AG10803 (cell line): Measurements from ENCODE around the gene AUH.
A peak's percentile ranks its signal among the peaks of the same experiment; 100 is the strongest.

Experiments used
- DNase-seq: peaks from one replicate; pipeline ENCODE4 v3.0.0; 2010; ENCODE audit warnings: low read depth
- H3K4me3 ChIP-seq: 2 replicates; pipeline ENCODE4 v1.5.1; 2011; ENCODE audit warnings: mild to moderate bottlenecking, low read length, control low read depth
- TF ChIP-seq, protein P1 (sequence below): conservative IDR thresholded peaks from 2 replicates; pipeline ENCODE4 v1.5.1; 2011; ENCODE audit warnings: mild to moderate bottlenecking, low read length, control low read depth, inconsistent platforms

AUH gene

DNA sequence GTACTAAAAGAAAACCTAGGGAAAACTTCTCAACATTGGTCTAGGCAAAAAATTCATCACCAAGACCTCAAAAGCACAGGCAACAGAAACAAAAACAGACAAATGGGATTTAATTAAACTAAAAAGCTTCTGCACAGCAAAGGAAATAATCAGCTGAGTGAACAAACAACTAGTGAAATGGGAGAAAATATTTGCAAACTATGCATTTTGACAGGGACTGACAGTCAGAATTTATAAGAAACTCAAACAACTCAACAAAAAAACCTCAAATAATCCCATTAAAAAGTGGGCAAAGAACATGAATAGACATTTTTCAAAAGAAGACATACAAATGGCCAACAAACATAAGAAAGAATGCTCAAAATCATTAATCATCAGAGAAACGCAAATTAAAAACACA, 189.4 kb downstream of the AUH start:
- H3K4me3 ChIP-seq = no peak overlapping the region
- TF ChIP-seq, protein P1, sequence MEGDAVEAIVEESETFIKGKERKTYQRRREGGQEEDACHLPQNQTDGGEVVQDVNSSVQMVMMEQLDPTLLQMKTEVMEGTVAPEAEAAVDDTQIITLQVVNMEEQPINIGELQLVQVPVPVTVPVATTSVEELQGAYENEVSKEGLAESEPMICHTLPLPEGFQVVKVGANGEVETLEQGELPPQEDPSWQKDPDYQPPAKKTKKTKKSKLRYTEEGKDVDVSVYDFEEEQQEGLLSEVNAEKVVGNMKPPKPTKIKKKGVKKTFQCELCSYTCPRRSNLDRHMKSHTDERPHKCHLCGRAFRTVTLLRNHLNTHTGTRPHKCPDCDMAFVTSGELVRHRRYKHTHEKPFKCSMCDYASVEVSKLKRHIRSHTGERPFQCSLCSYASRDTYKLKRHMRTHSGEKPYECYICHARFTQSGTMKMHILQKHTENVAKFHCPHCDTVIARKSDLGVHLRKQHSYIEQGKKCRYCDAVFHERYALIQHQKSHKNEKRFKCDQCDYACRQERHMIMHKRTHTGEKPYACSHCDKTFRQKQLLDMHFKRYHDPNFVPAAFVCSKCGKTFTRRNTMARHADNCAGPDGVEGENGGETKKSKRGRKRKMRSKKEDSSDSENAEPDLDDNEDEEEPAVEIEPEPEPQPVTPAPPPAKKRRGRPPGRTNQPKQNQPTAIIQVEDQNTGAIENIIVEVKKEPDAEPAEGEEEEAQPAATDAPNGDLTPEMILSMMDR = no peak
- DNase-seq = no peak

DNA sequence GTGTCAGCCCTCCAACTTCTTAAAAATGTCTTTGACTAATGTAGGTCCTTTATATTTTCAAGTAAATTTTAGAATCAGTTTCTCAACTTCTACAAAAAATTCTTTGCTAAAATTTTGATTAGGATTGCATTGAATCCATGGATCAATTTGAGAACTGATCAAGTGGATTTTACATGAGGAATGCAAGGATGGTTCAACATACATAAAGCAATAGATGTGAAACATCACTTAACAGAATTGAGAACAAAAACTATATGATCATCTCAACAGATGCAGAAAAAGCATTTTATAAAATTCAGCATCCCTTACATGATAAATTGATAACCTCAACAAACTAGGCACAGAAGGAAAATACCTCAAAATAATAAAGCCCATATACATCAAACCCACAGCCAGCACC, 190.8 kb downstream of the AUH start:
- no peak for DNase-seq
- H3K4me3 ChIP-seq = no peak overlapping the region
- TF ChIP-seq, protein P1 = no peak

DNA sequence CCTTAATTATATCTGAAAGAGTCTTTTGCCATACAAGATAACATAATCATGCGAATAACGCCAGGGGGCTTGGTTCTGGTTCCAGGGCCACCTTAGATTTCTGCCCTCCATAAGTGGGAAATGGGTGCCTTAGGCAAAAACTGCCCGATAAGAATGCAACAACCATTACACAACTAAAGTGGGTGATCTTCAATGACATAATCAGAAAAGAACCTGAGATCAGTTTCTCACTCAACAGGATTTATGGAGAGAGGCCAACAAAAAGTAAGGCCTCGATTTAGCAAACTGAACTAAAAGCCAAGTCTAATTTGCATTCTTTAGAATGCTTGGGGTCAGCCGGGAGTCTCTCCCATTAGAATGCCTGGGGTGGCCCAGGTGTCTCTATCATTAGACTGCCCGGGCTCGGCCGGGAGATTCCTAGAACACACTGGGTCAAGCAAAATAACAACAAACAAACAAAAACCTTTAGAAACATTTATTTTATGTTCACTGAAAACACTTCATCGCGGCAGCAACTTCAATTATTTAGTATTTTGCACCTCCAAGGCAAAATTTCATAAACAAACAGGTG, 194.8 kb downstream of the AUH start:
- DNase-seq = no peak
- no peak overlapping the region for H3K4me3 ChIP-seq
- TF ChIP-seq, protein P1 = no peak

DNA sequence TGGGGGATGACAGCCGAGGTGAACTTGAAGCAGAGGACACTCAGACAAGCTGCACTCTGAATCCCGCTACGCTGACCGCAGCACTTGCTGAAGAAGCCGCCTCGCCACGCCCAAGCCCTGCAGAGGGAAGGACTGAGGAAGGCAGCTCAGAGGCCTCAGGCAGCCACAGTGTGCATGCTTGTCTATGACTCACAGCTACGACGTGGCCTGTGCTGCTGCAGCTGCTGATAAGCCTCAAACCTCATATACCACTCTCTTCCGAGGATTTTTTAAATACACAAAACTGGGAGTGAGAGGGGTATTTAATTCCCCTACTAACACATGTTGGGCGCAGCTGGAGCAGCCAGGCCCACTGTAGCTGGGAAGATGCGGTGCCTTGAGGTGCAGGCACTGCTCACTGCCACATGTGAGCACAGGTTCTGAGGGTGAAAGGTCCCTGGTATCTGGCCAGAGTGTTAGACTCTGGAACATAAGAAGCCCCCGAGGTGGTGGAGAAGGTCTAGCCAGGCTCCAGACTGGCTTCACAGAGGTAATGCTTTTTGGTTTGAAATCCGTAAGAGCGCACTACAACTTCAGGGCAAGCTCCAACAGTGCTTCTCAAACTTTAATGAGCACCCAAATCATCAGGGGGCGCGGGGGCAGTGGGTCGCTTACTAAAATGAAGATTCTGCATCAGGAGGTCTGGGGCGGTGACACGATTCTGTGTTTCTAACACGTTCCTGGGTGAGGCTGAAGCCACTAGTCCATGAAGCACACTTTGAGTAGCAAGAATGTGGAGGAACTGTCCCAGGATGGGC, 196.8 kb downstream of the AUH start:
- peak; percentile 92 for DNase-seq
- TF ChIP-seq, protein P1 = no peak
- no peak overlapping the region for H3K4me3 ChIP-seq
